Endothelial cell of umbilical vein (primary cell): ENCODE data around the gene ERCC1. TPM values are rescaled to one million over a fixed set of nuclear protein-coding genes. Genes with fewer than 3 reads are reported as not detected.

ENCODE experiments used
- BruUV-seq: library from RNA; stranded (reverse); fragments of 400-500 nt; replicated peaks from 2 replicates; lab custom pipeline; 2021; lab: Mats Ljungman, UMichigan
- CTCF ChIA-PET: fragments of 300-600, 350-600 bp; sonication (Branson Sonifier 250); formaldehyde crosslinking; loops from one replicate; lab custom pipeline; 2021; ENCODE audit warnings: antibody characterized with exemption, inconsistent platforms; lab: Charles Lee
- POLR2A ChIA-PET: fragments of 300-600, 350-600 bp; sonication (Branson Sonifier 250); formaldehyde crosslinking; loops from one replicate; lab custom pipeline; 2021; ENCODE audit warnings: antibody characterized with exemption, inconsistent platforms; lab: Charles Lee
- DNase-seq: peaks from one replicate; pipeline ENCODE4 v3.0.0-alpha.2; 2011; ENCODE audit warnings: low read depth, low spot score
- FAIRE-seq: peaks from 2 replicates; lab custom pipeline; 2011; peaks lifted over from hg19 to GRCh38; lab: Jason Lieb, UNC
- H2AFZ ChIP-seq: 2 replicates; pipeline ENCODE4 v1.6.0; 2012; ENCODE audit warnings: low read depth, low read length, control low read depth, inconsistent platforms
- H3K27ac ChIP-seq: 2 replicates; pipeline ENCODE4 v1.5.1; 2011; ENCODE audit warnings: low read depth, mild to moderate bottlenecking, control low read depth, low read length, moderate library complexity; ENCODE audit not compliant: insufficient read depth
- H3K27me3 ChIP-seq, 2 experiments: 2 replicates each; pipeline versions ENCODE4 v1.6.0 to v1.6.1; 2011; ENCODE audit warnings: low read length in 2 of 2, mixed read lengths in 1 of 2; ENCODE audit not compliant: control insufficient read depth in 2 of 2, insufficient read depth in 2 of 2
- H3K36me3 ChIP-seq, 2 experiments: 2 replicates in 1 of 2; 3 replicates in 1 of 2; pipeline ENCODE4 v1.5.1; 2011; ENCODE audit warnings: low read length in 2 of 2, mild to moderate bottlenecking in 1 of 2, moderate library complexity in 1 of 2; ENCODE audit not compliant: control insufficient read depth in 2 of 2, insufficient read depth in 2 of 2; ENCODE audit errors: extremely low read depth in 1 of 2
- H3K4me1 ChIP-seq: 3 replicates; pipeline ENCODE4 v1.5.1; 2011; ENCODE audit warnings: mild to moderate bottlenecking, low read length; ENCODE audit not compliant: control insufficient read depth, insufficient read depth; ENCODE audit errors: extremely low read depth
- H3K4me2 ChIP-seq: 2 replicates; pipeline ENCODE4 v1.6.1; 2011; ENCODE audit warnings: low read length, control low read depth, mixed read lengths; ENCODE audit not compliant: insufficient read depth
- H3K4me3 ChIP-seq, 3 experiments: fragments of 200-600 bp in 1 of 3; sonication (generic), shearing (Covaris generic) in 1 of 3; replicated peaks in 1 of 3; 2 replicates each; pipeline ENCODE4 v1.5.1; 2011 to 2016; ENCODE audit warnings: control low read depth in 3 of 3, low read length in 3 of 3, mild to moderate bottlenecking in 2 of 3, inconsistent platforms in 1 of 3, low read depth in 1 of 3, moderate library complexity in 1 of 3; ENCODE audit not compliant: insufficient read depth in 1 of 3
- H3K79me2 ChIP-seq: 2 replicates; pipeline ENCODE4 v1.6.0; 2012; ENCODE audit warnings: low read length, inconsistent platforms; ENCODE audit not compliant: control insufficient read depth, insufficient read depth
- H3K9ac ChIP-seq: replicated peaks from 2 replicates; pipeline ENCODE3; 2011; ENCODE audit warnings: low read length, control low read depth; ENCODE audit not compliant: insufficient read depth; ENCODE audit errors: extremely low read depth
- H3K9me1 ChIP-seq: replicated peaks from 3 replicates; pipeline ENCODE4 v1.6.0; 2011; ENCODE audit warnings: mild to moderate bottlenecking, low read length; ENCODE audit not compliant: control insufficient read depth, insufficient read depth; ENCODE audit errors: extremely low read depth
- H3K9me3 ChIP-seq: replicated peaks from 2 replicates; pipeline ENCODE4 v1.5.1; 2012; ENCODE audit warnings: low read length, inconsistent platforms; ENCODE audit not compliant: control insufficient read depth, insufficient read depth
- H4K20me1 ChIP-seq: replicated peaks from 2 replicates; pipeline ENCODE3; 2011; ENCODE audit warnings: mild to moderate bottlenecking, low read length; ENCODE audit not compliant: control insufficient read depth, insufficient read depth; ENCODE audit errors: extremely low read depth
- CTCF ChIP-seq, 2 donors: IDR thresholded peaks; 1 replicate in 1 of 2; 2 replicates in 1 of 2; pipeline ENCODE4 v1.5.1; 2011; ENCODE audit warnings: low read length in 2 of 2, mild to moderate bottlenecking in 2 of 2, moderate library complexity in 2 of 2, control low read depth in 1 of 2, inconsistent platforms in 1 of 2, low read depth in 1 of 2; ENCODE audit not compliant: insufficient read depth in 1 of 2; ENCODE audit errors: extremely low read depth in 1 of 2
- EZH2 ChIP-seq: IDR thresholded peaks from 2 replicates; pipeline ENCODE4 v1.6.1; 2012; ENCODE audit warnings: borderline replicate concordance, low read depth, mild to moderate bottlenecking, moderate library complexity, low read length, inconsistent platforms; ENCODE audit not compliant: severe bottlenecking
- FOS ChIP-seq: IDR thresholded peaks from 2 replicates; pipeline ENCODE4 v1.6.1; 2011; ENCODE audit warnings: mild to moderate bottlenecking, low read length, moderate library complexity, borderline replicate concordance; ENCODE audit not compliant: insufficient read depth
- GATA2 ChIP-seq: IDR thresholded peaks from 2 replicates; pipeline ENCODE4 v1.7.0; 2011; ENCODE audit warnings: low read depth, mild to moderate bottlenecking, moderate library complexity, mixed read lengths, low read length; ENCODE audit not compliant: insufficient read length, insufficient read depth
- JUN ChIP-seq: IDR thresholded peaks from 2 replicates; pipeline ENCODE4 v1.6.1; 2011; ENCODE audit warnings: borderline replicate concordance, low read depth; ENCODE audit not compliant: insufficient read length, insufficient read depth
- MAX ChIP-seq: IDR thresholded peaks from 2 replicates; pipeline ENCODE4 v1.6.1; 2011; ENCODE audit not compliant: insufficient read depth, insufficient read length
- POLR2A ChIP-seq: IDR thresholded peaks from 2 replicates; pipeline ENCODE4 v1.6.1; 2012; ENCODE audit warnings: low read depth, mild to moderate bottlenecking, control low read depth, low read length
- POLR2AphosphoS5 ChIP-seq: IDR thresholded peaks from 2 replicates; pipeline ENCODE4 v1.6.1; 2012; ENCODE audit warnings: low read depth, mild to moderate bottlenecking, control low read depth, low read length, moderate library complexity; ENCODE audit not compliant: insufficient read depth
- dilution Hi-C: fragments of 300-500 bp; cut with MboI; formaldehyde crosslinking; loops from one replicate; pipeline ENCODE4 v1.15.0; 2019; ENCODE audit warnings: low sequenced_read_pairs; ENCODE audit not compliant: extremely low pct_ligation_motif_present
- intact Hi-C: fragments of 100-400 bp; cut with micrococcal nuclease; formaldehyde crosslinking; loops from one replicate; pipeline ENCODE4 v1.10.0; 2022
- polyA plus RNA-seq, 4 experiments: library from polyadenylated mRNA; depleted of rRNA in 3 of 4; stranded (reverse) in 3 of 4; unstranded in 1 of 4; fragments of >200 nt; gene quantifications; 2 replicates each; pipeline versions ENCODE4 v1.2.1 to v1.2.3, GENCODE V29; 2011 to 2012; ENCODE audit warnings: missing spikeins in 1 of 4
- total RNA-seq: library from RNA; stranded (reverse); gene quantifications from 2 replicates; pipeline ENCODE4 v1.2.3, GENCODE V29; 2021

ERCC1 gene
- total and polyA plus RNA-seq, 2 donors (not counting 3 experiments of a cell fraction or from before 2014, with no cell fraction given) = 81.8 to 126 TPM

GRCh38 chr19:45464852-45465441 is 41.2 kb upstream of the ERCC1 start:
- dilution Hi-C loops (no loop called here), intact Hi-C loops (no loop called here)
- H3K9me3 ChIP-seq = no peaks in the 10 kb centered on the region
- no peak overlapping the region for H3K4me2 ChIP-seq
- no peak overlapping the region for H3K9ac ChIP-seq
- H3K27ac ChIP-seq = no peak overlapping the region
- TF ChIP-seq MAX (no peak), CTCF (IDR thresholded peaks at IDR 0.05; ENCODE audit: extremely low read depth in 1 of 2, insufficient read depth in 1 of 2, low read depth in 1 of 2, low read length in 2 of 2) (no peak), POLR2AphosphoS5 (no peak), EZH2 (no peak), JUN (no peak), POLR2A (no peak), GATA2 (no peak), FOS (no peak)
- H3K9me1 ChIP-seq = no peaks in the 10 kb centered on the region
- H3K27me3 ChIP-seq = no peaks in the 10 kb centered on the region
- ChIA-PET POLR2A (no interaction called here), CTCF (interaction anchor here (1.0 to 9.5 kb wide), 2 partner anchors 11 to 25 kb away, joined by 3 to 174 read pairs; no protein-coding TSS in a partner anchor)
- H3K4me1 ChIP-seq = peaks cover 16% of the 10 kb centered on the region
- no peak overlapping the region for H3K4me3 ChIP-seq
- no peak overlapping the region for H2AFZ ChIP-seq
- H3K79me2 ChIP-seq = no peaks in the 10 kb centered on the region
- no peak for DNase-seq
- BruUV-seq = no TSS peak
- FAIRE-seq = no peak
- no peaks in the 10 kb centered on the region for H3K36me3 ChIP-seq
- H4K20me1 ChIP-seq = no peaks in the 10 kb centered on the region
